Psoas muscle (tissue), 8 donors: ENCODE data around the gene TXNRD1. TPM values are rescaled to one million over a fixed set of nuclear protein-coding genes. Genes with fewer than 3 reads are reported as not detected.

ENCODE experiments used
- ATAC-seq, 4 donors: fragments of 200-7000 bp; cut with Tn5 transposase; one replicate each; pipeline ENCODE4 v1.9.1; 2020; ENCODE audit warnings: moderate library complexity in 3 of 4, mild to moderate bottlenecking in 2 of 4
- DNase-seq, 2 donors: peaks; one replicate each; pipeline ENCODE4 v3.0.0-alpha.2; 2020
- H3K27ac ChIP-seq: fragments of 200-600 bp; one replicate; pipeline ENCODE4 v1.8.0; 2022
- H3K27me3 ChIP-seq, 3 donors: fragments of 200-600 bp in 1 of 3; one replicate each; pipeline versions ENCODE4 v1.6.1 to v1.8.0; 2013 to 2022; ENCODE audit warnings: low read length in 2 of 3, mild to moderate bottlenecking in 2 of 3, moderate library complexity in 1 of 3; ENCODE audit not compliant: insufficient read depth in 3 of 3
- H3K36me3 ChIP-seq, 2 donors: fragments of 200-600 bp in 1 of 2; one replicate each; pipeline versions ENCODE4 v1.6.1 to v1.8.0; 2013 to 2022; ENCODE audit warnings: low read depth in 1 of 2, mild to moderate bottlenecking in 1 of 2, moderate library complexity in 1 of 2; ENCODE audit not compliant: insufficient read depth in 1 of 2
- H3K4me1 ChIP-seq: fragments of 200-600 bp; one replicate; pipeline ENCODE4 v1.8.0; 2022
- H3K4me3 ChIP-seq: fragments of 200-600 bp; one replicate; pipeline ENCODE4 v1.8.0; 2022; ENCODE audit warnings: mild to moderate bottlenecking
- H3K9me3 ChIP-seq: fragments of 200-600 bp; one replicate; pipeline ENCODE4 v1.8.0; 2022
- WGBS, 3 donors: extraction: QIAGEN DNeasy Blood & Tissue Kit; methylation state at CpG; one replicate each; pipeline versions ENCODE4 v1.1.6 to v1.1.7; 2013; 5-methylcytosine and 5-hydroxymethylcytosine counted together
- intact Hi-C, 2 donors: fragments of 100-400 bp; cut with DNase I; formaldehyde crosslinking; loops; one replicate each; pipeline versions ENCODE4 v1.11.0 to v1.14.2; 2022
- polyA plus RNA-seq, 3 donors: library from polyadenylated mRNA; stranded (reverse); fragments of 200-250 nt; gene quantifications; one replicate each; pipeline ENCODE4 v1.2.3, GENCODE V29; 2013
- total RNA-seq, 4 donors: library from RNA; stranded (reverse); fragmentation: NEBNext Ultra II Directional in 2 of 4; extraction: Animal tissue kit (Norgen Biotek cat#: 25700) in 2 of 4; gene quantifications; one replicate each; pipeline versions ENCODE4 v1.2.1 to v1.2.4, GENCODE V29; 2021 to 2023
- TF ChIP-seq, protein P1 (sequence below): fragments of 200-600 bp; IDR thresholded peaks from one replicate; pipeline ENCODE4 v1.8.0; 2022; ENCODE audit warnings: antibody characterized with exemption
- donor health status: healthy with polysubstance abuse.
- donor health status: DM: no; HTN: no; CAD: no; lungs with moderate emphysema.
- donor health status: Bipolar disorder and iron deficiency.
- donor health status: healthy.
- donor health status: DM: yes; HTN: yes; CAD: no.
- donor health status: DM: no; HTN: no; CAD: no.
- donor health status: DM: no; HTN: no; CAD: no.
- donor health status: DM: yes; HTN: yes; CAD: no.

The TXNRD1 gene
- total and polyA plus RNA-seq, 7 donors = 46.0 to 249 (median 110) TPM

DNA sequence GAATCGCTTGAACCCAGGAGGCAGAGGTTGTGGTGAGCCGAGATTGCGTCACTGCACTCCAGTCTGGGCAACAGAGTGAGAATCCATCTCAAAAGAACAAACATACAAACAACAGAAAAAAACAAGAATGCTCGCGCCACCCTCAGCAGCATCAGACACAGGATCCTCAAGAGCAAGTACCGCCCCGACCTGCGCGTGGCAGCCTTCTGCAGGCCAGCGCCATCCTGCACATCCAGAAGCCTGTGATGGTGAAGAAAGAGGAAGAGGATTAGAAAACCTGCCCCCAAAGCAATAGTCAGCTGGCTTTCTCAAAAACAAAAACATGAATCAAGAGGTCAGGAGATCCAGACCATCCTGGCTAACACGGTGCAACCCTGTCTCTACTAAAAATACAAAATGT is 57.9 kb downstream of the TXNRD1 start:
- Histone ChIP-seq H3K9me3 (no peaks in the 10 kb centered on the region), H3K27ac (no peak overlapping the region), H3K4me3 (no peak overlapping the region), H3K4me1 (no peaks in the 10 kb centered on the region), H3K27me3 (no peaks in the 10 kb centered on the region), H3K36me3 (no peaks in the 10 kb centered on the region)
- 91 to 96% (median 93%) methylated on average over 11 of the region's 11 CpGs for WGBS, 3 donors
- TF ChIP-seq, protein P1, sequence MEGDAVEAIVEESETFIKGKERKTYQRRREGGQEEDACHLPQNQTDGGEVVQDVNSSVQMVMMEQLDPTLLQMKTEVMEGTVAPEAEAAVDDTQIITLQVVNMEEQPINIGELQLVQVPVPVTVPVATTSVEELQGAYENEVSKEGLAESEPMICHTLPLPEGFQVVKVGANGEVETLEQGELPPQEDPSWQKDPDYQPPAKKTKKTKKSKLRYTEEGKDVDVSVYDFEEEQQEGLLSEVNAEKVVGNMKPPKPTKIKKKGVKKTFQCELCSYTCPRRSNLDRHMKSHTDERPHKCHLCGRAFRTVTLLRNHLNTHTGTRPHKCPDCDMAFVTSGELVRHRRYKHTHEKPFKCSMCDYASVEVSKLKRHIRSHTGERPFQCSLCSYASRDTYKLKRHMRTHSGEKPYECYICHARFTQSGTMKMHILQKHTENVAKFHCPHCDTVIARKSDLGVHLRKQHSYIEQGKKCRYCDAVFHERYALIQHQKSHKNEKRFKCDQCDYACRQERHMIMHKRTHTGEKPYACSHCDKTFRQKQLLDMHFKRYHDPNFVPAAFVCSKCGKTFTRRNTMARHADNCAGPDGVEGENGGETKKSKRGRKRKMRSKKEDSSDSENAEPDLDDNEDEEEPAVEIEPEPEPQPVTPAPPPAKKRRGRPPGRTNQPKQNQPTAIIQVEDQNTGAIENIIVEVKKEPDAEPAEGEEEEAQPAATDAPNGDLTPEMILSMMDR = no peak
- intact Hi-C loops = no loop called here
- no peak for DNase-seq
- no peak for ATAC-seq

DNA sequence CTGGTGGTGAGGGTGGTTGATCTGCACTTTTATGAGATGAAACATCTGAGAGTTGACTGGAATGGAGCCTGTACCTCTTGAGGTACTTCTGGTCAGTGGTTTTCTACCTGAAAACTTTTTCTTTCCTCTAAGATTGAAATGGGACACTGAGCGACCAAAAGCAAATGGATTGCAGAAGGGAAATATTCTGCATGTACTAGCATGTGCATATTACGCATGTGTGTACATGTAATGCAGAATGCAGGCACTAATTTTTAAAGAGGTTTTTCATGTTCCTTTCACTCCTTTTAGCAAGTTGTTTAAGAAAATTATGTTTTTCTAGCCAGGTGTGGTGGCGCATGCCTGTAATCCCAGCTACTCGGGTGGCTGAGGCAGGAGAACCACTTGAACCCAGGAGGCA is 59.2 kb downstream of the TXNRD1 start:
- WGBS, 3 donors = 94 to 98% (median 97%) methylated on average over 4 of the region's 4 CpGs
- TF ChIP-seq, protein P1 = no peak
- Histone ChIP-seq H3K4me1 (no peaks in the 10 kb centered on the region), H3K27me3 (no peaks in the 10 kb centered on the region), H3K36me3 (no peaks in the 10 kb centered on the region), H3K27ac (no peak overlapping the region), H3K9me3 (no peaks in the 10 kb centered on the region), H3K4me3 (no peak overlapping the region)
- intact Hi-C loops = no loop called here
- ATAC-seq (no peak), DNase-seq (no peak)

DNA sequence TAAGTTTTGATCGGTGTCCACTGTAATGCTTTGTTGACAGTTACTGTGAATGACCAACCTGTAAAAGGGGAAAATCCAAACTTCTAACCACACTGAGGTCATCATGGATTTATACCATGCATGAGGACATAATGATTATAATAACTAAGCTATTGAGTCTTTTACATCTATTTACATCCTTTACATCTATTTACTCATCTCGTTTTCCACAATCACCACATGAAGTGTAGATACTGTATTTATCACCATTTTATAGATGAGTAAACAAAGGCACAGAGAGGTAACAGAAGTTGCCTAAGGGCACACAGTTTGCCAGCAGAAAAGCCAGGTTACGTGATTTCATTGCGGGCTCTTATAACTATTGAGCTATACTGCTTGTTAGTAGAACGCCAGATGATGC is 60.1 kb downstream of the TXNRD1 start:
- no peak for DNase-seq
- Histone ChIP-seq H3K4me1 (peaks cover 7% of the 10 kb centered on the region), H3K27ac (no peak overlapping the region), H3K4me3 (no peak overlapping the region), H3K27me3 (no peaks in the 10 kb centered on the region), H3K36me3 (no peaks in the 10 kb centered on the region), H3K9me3 (no peaks in the 10 kb centered on the region)
- TF ChIP-seq, protein P1 = no peak
- ATAC-seq = no peak
- WGBS, 3 donors = 67 to 74% (median 72%) methylated on average over 5 of the region's 5 CpGs
- intact Hi-C loops = loop anchor here in 1 of 2 donors (2.0 kb wide), 1 partner anchor 137 kb away; the partner anchor contains the start of gene NFYB

DNA sequence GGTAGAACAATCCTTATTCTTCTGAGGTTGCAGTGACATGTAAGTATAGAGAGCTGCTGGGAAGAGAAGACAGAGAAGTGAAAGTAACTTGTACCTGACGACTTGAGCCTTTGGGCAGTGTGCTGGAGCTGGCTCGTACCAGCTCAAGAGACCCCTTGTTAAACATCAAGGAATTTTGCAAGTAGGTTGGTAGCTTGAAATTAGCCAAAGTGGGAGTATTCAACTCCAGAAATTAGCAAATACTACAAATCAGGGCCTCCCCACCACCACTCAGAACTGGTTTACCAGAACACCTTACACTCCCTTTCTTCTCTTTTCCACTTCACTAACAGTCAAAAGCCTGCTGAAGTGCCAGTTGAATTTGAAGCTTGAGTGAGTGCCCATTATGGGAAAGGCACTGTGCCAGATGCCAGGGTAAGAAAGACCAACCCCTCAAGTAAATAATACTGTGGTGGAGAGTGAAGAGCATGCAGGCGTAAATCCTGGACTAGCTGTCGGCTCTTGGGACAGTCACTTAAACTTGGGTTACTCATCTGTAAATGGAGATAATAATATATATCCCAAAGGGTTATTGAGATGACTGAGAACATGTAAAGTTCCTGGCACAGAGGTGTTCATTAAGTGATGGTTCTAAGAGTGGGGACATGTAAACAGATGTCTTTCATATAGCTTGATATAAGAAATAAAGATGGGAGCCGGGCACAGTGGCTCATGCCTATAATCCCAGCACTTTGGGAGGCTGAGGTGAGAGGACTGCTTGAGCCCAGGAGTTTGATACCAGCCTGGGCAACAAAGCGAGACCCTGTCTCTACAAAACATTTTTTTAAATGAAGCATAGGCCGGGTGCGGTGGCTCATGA is 60.9 kb downstream of the TXNRD1 start:
- ATAC-seq (no peak), DNase-seq (no peak)
- Histone ChIP-seq H3K9me3 (no peaks in the 10 kb centered on the region), H3K4me1 (peaks cover 8% of the 10 kb centered on the region), H3K4me3 (no peak overlapping the region), H3K27me3 (no peaks in the 10 kb centered on the region), H3K36me3 (no peaks in the 10 kb centered on the region), H3K27ac (no peak overlapping the region)
- 72 to 79% (median 77%) methylated on average over 8 of the region's 8 CpGs for WGBS, 3 donors
- TF ChIP-seq, protein P1 = no peak
- intact Hi-C loops = loop anchor here in 1 of 2 donors (2.0 kb wide), 1 partner anchor 138 kb away; the partner anchor contains the start of gene NFYB
